Measurements from ENCODE around the gene PIGN. TPM values are rescaled to one million over a fixed set of nuclear protein-coding genes. Genes with fewer than 3 reads are reported as not detected.

PIGN gene
- total and polyA plus RNA-seq, 2 donors (not counting 3 experiments of a cell fraction or from before 2014, with no cell fraction given) = 13.7 to 26.1 TPM

DNA sequence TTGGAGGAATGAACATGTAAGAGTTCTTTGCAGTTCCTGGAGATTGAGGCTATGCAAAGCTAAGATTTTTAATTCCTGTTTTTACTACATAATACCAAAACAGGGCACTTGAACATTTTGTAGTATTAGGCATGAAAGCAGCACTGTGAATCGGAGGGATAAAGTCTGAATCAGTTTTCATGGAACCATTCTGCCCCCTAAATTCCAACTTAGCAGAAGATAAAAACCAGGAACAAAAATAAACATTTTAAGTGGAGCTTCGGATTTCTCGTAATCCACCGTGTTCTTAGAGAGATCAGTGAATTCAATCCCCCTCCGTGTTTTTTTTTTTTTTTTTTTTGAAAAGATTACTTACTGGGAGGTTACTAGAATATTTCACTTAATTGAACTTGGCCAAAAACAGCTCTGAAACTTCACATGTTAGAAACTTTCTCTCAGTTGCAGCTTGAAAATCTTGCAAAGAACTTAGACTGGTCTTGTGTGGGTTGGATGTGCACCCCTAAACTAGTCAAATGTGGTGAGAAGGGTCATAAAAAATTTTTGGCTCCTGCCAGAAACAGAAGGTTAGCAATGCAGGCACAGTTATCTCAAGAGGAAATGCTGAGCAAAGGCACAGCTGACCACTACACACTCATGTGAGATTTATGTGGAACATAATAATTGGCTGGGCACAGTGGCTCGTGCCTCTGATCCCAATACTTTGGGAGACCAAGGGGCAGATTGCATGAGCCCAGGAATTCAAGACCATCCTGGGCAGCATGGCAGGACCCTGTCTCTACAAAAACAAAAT lies 148.7 kb downstream of the PIGN start:
- H3K9ac ChIP-seq (replicated peaks; ENCODE audit: extremely low read depth, insufficient read depth, low read length) = no peak overlapping the region
- H3K4me1 ChIP-seq (ENCODE audit: control insufficient read depth, extremely low read depth, insufficient read depth, low read length) = peaks cover 5% of the 10 kb centered on the region
- BruUV-seq (replicated peaks) = no TSS peak
- DNase-seq (ENCODE audit: low read depth, low spot score) (peak; percentile 50), FAIRE-seq (peak; percentile 55)
- H3K27ac ChIP-seq (ENCODE audit: insufficient read depth, low read depth, low read length) = no peak overlapping the region
- TF ChIP-seq MYC (IDR thresholded peaks at IDR 0.05; ENCODE audit: low read depth, low read length) (no peak), POLR2AphosphoS5 (IDR thresholded peaks at IDR 0.05; ENCODE audit: insufficient read depth, low read depth, low read length) (no peak), CTCF (IDR thresholded peaks at IDR 0.05; ENCODE audit: extremely low read depth in 1 of 2, insufficient read depth in 1 of 2, low read depth in 1 of 2, low read length in 2 of 2) (no peak), GATA2 (IDR thresholded peaks at IDR 0.05; ENCODE audit: insufficient read depth, insufficient read length, low read depth, low read length) (no peak)
- TF ChIP-seq, protein P1, sequence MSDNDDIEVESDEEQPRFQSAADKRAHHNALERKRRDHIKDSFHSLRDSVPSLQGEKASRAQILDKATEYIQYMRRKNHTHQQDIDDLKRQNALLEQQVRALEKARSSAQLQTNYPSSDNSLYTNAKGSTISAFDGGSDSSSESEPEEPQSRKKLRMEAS (IDR thresholded peaks at IDR 0.05; ENCODE audit: insufficient read depth, insufficient read length) = no peak
- no peaks in the 10 kb centered on the region for H3K36me3 ChIP-seq (ENCODE audit: control insufficient read depth in 2 of 2, extremely low read depth in 1 of 2, insufficient read depth in 2 of 2, low read length in 2 of 2)
- H3K9me1 ChIP-seq (replicated peaks; ENCODE audit: control insufficient read depth, extremely low read depth, insufficient read depth, low read length) = no peaks in the 10 kb centered on the region
- POLR2A ChIA-PET = interaction anchor here (0.6 kb wide), 1 partner anchor 220 kb away, joined by 3 read pairs; no protein-coding TSS in a partner anchor
- CTCF ChIA-PET = interaction anchor here (0.6 to 1.5 kb wide), 11 partner anchors 16 to 1118 kb away, joined by 3 to 7 read pairs (median 4); no protein-coding TSS in a partner anchor
- dilution Hi-C loops (cut with MboI; ENCODE audit: extremely low pct_ligation_motif_present, low sequenced_read_pairs) = no loop called here
- no peaks in the 10 kb centered on the region for H3K9me3 ChIP-seq (replicated peaks; ENCODE audit: control insufficient read depth, insufficient read depth, low read length)
- H4K20me1 ChIP-seq (replicated peaks; ENCODE audit: control insufficient read depth, extremely low read depth, insufficient read depth, low read length) = no peaks in the 10 kb centered on the region
- no peaks in the 10 kb centered on the region for H3K27me3 ChIP-seq (ENCODE audit: control insufficient read depth in 2 of 2, insufficient read depth in 2 of 2, low read length in 2 of 2)
- no peak overlapping the region for H3K4me3 ChIP-seq (replicated peaks in 1 of 3; ENCODE audit: insufficient read depth in 1 of 3, low read depth in 1 of 3, low read length in 3 of 3)
- intact Hi-C loops (cut with micrococcal nuclease) = no loop called here
- H3K4me2 ChIP-seq (ENCODE audit: insufficient read depth, low read length) = no peak overlapping the region
- no peaks in the 10 kb centered on the region for H3K79me2 ChIP-seq (ENCODE audit: control insufficient read depth, insufficient read depth, low read length)
- H2AFZ ChIP-seq (ENCODE audit: low read depth, low read length) = no peak overlapping the region

Measured in endothelial cell of umbilical vein (primary cell).